Right lobe of liver (tissue), 4 donors: Measurements from ENCODE around the gene ZNF791.

ENCODE experiments used
- POLR2A ChIP-seq: fragments of 450-650 bp; IDR thresholded peaks from one replicate; pipeline ENCODE4 v1.6.1; 2017; ENCODE audit warnings: antibody characterized with exemption, mild to moderate bottlenecking
- TF ChIP-seq, protein P1 (sequence below), 4 donors: fragments of 200-600 bp in 3 of 4; fragments of 450-650 bp in 1 of 4; IDR thresholded peaks; one replicate each; pipeline versions ENCODE4 v1.5.1 to v1.8.0; 2016 to 2022; ENCODE audit warnings: antibody characterized with exemption in 4 of 4, mild to moderate bottlenecking in 2 of 4
- donor health status: DM: no; HTN: no; CAD: no.
- donor health status: DM: no; HTN: no; CAD: no.
- donor health status: DM: no; HTN: yes; CAD: no.

DNA sequence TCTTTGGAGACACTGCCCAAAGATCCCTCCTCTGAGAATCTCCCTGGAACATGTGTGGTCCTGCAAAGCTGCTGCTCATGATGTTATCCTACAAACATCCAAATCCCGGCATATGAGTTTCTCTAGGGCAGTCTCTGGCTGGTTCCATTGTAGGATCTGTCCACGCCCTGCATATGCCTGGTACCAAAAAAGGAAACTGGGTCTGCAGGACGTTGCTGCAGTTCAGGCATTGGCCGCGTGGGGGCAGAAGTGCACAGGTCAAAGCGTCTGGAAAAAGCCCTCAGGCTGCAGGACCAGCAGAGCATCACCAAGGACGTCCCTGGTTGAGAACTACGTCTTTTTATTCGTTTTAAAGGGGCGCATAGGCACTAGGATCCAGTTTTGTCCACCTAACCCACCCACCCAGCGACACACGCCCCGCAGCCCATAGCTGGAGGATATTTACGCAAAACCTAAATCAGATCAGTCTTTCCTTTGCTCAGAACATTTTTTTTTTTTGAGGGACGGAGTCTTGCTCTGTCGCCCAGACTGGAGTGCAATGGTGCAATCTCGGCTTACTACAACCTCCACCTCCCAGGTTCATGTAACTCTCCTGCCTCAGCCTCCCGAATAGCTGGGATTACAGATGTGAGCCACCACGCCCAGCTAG lies 46.6 kb upstream of the ZNF791 start:
- TF ChIP-seq, protein P1, sequence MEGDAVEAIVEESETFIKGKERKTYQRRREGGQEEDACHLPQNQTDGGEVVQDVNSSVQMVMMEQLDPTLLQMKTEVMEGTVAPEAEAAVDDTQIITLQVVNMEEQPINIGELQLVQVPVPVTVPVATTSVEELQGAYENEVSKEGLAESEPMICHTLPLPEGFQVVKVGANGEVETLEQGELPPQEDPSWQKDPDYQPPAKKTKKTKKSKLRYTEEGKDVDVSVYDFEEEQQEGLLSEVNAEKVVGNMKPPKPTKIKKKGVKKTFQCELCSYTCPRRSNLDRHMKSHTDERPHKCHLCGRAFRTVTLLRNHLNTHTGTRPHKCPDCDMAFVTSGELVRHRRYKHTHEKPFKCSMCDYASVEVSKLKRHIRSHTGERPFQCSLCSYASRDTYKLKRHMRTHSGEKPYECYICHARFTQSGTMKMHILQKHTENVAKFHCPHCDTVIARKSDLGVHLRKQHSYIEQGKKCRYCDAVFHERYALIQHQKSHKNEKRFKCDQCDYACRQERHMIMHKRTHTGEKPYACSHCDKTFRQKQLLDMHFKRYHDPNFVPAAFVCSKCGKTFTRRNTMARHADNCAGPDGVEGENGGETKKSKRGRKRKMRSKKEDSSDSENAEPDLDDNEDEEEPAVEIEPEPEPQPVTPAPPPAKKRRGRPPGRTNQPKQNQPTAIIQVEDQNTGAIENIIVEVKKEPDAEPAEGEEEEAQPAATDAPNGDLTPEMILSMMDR (IDR thresholded peaks at IDR 0.05), result peak; percentile 92 to 98 (median 93)
- no peak for TF ChIP-seq POLR2A
